GM21367 (cell line): ENCODE measurements around the gene UPK3B.
"Not testable (repeated sequence)": the region's sequence is repeated elsewhere in the genome, so short reads cannot be mapped to it uniquely, and the experiment has no call there.

Experiments
- ATAC-seq: cut with Tn5 transposase; IDR thresholded peaks from one replicate; pipeline ENCODE4 v1.9.1; 2021; ENCODE audit not compliant: unreplicated experiment

UPK3B gene

DNA sequence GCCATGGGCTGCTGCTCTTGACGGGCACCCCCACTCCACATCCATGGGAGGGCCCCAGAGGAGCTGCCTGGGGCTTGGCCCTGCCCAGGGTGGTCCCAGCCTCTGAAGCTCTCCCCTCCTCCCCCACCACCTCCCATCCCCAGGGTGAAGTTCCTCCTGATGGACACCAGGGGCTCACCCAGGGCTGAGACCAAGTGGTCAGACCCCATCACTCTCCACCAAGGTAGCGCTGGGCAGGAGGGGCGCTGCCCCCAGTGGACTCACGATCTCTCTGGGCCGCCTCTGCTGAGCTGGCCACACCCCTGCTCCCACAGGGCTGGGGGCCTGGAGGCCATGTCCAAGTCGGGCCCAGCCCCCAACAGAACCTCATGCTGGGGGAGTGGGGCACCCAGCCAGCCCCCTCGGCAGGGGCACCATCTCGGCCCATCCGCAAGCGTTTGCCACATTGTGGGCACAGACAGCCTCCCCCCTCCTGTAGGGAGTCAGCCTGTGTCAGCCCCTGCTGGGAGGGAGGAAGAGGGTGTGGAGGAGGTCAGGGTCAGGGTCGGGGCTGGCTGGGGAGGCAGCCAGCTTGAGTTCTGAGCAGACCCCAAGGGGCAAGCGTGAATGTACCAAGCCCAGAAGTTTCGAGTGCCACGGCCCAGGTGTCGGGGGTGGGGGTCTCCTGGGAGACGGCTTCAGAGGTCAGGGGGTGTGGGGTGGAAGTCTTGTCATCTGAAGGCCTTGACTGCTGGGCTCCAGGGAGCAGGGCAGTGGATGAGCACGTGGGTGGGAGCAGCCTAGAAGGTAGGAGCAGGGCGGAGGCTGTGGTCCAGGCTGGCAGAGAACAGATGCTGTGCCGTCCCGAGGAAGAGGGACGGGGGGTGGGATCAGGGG is 2.8 kb downstream of the UPK3B start:
- ATAC-seq: no peak

- ATAC-seq: no peak
Measured at GRCh38 chr7:76513817-76514799, 3.8 kb downstream of the UPK3B start.

GRCh38 chr7:76514926-76515771 is 4.8 kb downstream of the UPK3B start:
- ATAC-seq: no peak

DNA sequence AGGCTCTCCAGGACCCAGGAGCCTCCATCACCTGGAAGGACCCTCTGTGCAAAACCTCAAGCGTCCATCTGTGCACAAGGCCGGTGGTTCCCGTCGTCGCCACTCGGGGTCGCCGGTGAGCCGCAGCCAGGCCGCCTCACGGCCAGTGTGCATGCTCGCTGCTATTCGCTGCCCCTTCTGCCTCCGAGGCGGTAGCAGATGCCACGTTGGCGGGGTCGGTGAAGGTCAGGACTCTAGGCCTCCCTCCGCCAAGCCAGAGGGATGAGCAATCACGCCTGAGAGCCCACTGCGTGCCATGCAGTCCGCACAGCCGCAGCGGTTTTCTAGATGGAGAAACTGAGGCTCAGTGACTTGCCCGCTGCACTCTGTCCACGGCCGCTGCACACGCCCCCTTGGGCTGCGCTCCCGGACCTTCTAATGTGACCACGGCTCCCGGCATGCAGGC is 5.7 kb downstream of the UPK3B start:
- no peak for ATAC-seq

GRCh38 chr7:76516932-76517331 is 6.6 kb downstream of the UPK3B start:
- not testable (repeated sequence) for ATAC-seq

DNA sequence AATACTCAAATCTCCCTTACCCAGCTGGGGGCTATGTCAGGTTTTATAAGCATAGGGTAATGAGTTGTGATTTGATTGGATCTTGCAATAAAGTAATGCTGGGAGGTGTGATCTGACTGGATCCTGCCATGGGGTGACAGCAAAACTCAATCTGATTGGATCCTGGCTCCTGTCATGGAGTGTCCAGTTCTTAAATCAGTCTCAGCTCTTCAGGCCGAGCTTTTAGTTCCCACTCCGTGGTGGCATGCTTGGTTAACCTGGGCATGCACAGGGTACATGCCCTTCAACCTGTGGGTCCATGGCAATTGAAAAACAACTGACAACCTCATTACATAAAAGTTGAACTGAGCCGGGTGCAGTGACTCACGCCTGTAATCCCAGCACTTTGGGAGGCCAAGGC is 15.8 kb downstream of the UPK3B start:
- ATAC-seq: not testable (repeated sequence)

DNA sequence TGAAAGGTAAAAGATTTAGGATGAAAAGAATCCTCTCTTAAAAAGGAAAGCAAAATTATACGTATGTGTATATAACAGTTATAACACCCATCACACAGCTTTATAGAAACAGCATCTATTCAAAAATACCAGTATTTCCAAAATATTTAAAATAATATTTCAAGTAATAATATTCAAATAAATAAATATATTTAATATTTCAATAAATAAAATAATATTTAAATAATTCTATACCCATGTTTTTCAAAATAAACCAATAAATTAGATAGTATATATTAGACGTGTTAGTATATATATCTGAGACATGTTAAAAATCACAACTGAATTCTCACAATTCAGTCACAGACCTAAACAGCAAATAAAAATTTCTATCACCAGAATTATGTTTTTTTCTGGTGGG is 21.3 kb downstream of the UPK3B start:
- ATAC-seq: not testable (repeated sequence)

GRCh38 chr7:76543197-76543596 is 32.8 kb downstream of the UPK3B start, which contains the start of gene SPDYE16:
Gene SPDYE16, minus strand, starts transcription at chr7:76543297. Its CDS starts 1,838 bp downstream, at chr7:76541459.
- ATAC-seq: not testable (repeated sequence)

DNA sequence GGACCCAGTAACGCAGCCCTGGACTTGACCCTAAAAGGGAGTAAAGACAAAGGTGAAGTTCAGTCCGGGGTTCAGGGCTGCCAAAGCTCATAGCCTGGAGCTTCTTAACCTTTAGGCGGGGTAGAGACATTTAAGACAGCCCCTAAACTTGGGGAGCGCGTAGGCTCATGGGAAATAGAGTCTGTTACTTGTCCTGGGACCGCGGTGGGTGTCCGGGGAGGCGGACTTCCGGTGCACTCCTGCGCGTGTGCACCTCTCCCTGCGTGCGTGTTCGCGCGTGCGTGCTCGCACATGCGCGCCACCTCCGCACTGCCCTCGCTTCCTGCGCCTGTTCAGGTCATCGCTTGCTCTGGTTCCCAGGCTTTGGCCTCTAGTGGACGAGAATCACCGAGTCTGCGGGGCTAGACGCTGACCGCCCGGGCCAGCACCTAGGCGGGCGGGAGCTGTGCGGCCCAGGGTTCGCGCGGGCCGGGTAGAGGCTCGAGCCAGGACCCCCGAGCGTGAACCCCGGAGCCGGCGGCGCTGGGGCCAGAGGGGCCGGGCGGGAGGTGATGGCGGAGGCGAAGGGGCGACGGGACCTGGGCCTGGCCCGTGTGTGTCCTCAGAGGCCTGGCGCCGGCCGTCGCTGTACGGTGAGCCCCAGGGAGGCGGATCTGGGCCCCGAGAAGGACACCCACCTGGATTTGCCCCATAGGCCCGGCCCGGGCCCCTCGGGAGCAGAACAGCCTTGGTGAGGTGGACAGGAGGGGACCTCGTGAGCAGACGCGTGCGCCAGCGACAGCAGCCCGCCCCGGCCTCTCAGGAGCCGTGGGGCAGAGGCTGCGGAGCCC is 38.9 kb downstream of the UPK3B start:
- ATAC-seq: peak; percentile 99

DNA sequence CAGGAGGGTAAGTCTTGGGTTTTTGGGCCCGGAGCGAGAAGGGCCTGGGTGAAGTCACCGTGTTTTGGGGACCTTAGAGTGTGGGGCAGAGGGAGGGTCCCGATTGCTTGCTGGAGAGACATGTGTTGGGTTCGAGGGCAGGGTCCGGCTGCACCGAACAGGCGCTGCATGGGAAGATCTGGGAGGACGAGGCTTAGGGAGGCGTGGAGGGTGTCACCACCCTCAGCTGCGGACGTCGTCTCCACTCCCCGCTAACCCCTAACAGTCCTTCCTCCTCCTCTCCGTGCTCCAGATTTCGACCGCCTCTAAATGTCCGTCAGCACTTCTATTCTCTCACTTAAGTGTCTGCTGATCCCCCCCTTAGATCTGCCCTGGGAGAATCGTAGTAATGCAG is 39.5 kb downstream of the UPK3B start:
- ATAC-seq: not testable (repeated sequence)

- not testable (repeated sequence) for ATAC-seq
Measured at GRCh38 chr7:76551992-76552391, 41.6 kb downstream of the UPK3B start.

DNA sequence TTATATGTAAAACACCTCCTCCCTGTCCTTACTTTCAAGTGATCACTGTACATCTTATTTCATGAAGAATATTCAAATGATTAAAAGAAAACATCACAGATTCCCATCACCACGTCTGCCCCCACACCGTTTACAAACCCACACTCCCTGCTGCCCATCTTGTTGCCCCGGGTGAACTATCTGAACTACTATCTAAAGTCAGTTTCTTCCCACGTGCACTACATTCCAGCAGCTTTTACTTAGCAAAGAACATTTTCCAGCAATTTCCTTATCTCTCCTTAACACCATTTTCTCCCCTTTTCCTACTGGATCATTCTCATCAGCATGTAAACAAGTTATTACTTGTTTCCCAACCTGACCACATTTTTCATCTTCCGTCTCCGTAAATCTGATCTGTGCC is 49.3 kb downstream of the UPK3B start:
- not testable (repeated sequence) for ATAC-seq

- ATAC-seq: not testable (repeated sequence)
Measured at GRCh38 chr7:76560157-76560556, 49.8 kb downstream of the UPK3B start.

- not testable (repeated sequence) for ATAC-seq
Measured at GRCh38 chr7:76561342-76561741, 51.0 kb downstream of the UPK3B start.

DNA sequence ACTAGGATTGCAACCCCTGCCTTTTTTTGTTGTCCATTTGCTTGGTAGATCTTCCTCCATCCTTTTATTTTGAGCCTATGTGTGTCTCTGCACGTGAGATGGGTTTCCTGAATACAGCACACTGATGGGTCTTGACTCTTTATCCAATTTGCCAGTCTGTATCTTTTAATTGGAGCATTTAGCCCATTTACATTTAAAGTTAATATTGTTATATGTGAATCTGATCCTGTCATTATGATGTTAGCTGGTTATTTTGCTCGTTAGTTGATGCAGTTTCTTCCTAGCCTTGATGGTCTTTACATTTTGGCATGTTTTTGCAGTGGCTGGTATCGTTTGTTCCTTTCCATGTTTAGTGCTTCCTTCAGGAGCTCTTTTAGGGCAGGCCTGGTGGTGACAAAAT is 54.6 kb downstream of the UPK3B start:
- ATAC-seq: not testable (repeated sequence)
